Non-pigmented ciliary epithelial cell (primary cell): ENCODE data around the gene G3BP1.
"Not testable (repeated sequence)": the region's sequence is repeated elsewhere in the genome, so short reads cannot be mapped to it uniquely, and the experiment has no call there.

Experiments
- DNase-seq: peaks from one replicate; pipeline ENCODE4 v3.0.0-alpha.2; 2010; ENCODE audit warnings: low read depth

Gene G3BP1

DNA sequence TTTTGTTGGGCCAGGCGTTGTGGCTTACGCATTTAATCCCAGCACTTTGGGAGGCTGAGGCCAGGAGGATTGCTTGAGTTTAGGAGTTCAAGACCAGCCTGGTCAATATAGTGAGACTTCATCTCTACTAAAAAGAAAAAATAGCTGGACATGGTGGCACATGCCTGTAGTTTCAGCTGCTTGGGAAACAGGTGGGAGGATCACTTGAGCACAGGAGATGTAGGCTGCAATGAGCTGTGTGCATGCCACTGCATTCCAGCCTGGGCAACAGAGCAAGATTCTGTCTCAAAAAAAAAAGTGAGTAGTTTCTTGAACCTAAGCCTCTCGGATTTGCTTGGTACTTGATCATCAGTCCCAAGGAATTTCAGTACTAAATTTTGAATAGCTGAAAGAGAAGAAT is 26.9 kb downstream of the G3BP1 start:
- DNase-seq: no peak

DNA sequence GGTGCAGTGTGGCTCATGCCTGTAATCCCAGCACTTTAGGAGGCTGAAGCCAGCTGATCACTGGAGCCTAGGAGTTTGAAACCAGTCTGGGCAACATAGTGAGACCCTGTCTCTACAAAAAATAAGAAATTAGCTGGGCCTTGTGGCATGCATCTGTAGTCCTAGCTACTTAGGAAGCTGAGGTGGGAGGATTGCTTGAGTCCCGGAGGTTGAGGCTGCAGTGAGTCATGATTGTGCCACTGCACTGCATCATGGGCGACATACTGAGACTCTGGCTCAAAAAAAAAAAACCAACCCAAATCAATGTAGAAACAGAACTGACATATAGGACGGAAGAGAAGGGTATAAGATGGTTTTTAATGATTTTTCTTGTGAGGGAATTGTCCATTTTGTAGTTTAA is 27.7 kb downstream of the G3BP1 start:
- no peak for DNase-seq

DNA sequence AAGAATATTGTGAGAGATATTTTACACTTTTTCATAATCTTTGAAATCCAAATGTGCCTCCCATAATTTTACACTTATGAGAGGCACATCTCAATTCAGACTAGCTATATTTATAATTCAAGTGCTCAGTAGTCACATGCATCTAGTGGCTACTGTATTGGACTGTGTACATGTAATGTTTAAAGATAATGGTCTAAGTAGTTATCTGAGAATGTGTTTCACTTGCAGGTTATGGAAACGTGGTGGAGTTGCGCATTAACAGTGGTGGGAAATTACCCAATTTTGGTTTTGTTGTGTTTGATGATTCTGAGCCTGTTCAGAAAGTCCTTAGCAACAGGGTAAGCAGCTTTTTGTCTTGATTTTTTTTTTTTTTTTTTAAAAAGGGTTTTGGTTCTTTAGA is 28.8 kb downstream of the G3BP1 start:
- DNase-seq: no peak

DNA sequence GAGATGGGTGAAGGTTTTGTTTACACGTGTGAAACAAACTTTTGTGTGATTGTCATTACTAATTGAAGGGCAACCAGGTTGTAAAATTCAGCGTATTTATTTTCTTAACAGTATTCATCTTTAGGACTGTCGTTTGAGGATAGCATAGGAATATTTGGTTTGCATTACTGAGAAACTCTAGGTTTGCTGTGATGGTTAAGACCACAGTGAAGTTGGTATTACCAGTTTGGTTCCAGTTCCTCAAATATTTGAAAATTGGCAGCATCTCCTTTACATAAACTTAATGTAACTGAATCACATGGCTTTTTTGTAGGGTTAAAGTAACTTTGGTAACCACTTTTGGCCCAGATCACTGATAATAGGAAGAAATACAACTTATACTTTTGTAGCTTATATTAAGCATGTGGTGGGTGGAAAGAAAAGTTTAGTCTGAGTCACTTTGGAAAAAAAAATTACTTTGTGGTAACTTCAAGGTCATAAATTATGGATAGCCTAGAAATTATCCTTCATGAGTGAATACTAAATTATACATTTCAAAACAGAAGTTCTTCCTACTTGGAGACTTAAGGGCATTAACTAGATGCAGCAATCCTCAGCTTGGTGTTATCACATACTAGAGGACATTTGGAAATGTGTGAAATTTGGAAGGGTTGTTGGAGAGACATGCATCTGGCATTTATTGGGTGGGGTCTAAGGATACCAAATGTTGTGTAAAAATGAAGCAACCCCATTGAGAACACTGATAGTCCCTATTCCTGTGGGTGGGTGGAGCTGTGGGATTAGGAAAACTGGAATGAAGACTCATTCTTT is 33.9 kb downstream of the G3BP1 start:
- DNase-seq: no peak

DNA sequence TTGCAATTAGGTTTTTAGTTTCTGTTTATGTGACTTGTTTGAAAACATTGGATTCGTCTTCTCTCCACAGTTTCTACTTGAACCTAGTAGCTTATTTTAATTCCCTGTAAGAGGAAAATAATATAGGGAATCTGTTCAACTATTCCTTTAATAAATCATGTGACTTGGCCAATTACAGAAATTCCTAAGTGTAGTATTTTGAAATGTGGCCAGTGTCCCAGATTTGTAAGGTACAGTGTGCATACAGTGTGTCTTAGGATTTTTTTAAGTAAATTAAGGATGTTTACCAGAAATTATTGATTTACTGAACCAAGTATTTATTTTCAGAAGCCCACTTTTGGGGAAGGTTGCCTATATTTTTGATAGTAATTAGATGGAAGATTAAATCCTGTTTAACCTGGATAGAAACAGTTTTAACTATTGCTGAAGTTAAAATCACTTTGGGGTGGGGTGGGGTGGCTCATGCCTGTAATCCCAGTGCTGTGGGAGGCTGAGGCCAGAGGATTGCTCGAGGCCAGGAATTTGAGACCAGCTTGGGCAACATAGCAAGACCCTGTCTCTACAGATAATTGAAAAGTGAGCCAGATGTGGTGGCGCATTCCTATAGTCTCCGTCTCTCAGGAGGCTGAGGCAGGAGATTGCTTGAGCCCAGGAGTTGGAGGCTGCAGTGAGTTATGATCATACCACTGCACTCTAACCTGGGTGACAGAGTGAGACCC is 36.9 kb downstream of the G3BP1 start:
- no peak for DNase-seq

DNA sequence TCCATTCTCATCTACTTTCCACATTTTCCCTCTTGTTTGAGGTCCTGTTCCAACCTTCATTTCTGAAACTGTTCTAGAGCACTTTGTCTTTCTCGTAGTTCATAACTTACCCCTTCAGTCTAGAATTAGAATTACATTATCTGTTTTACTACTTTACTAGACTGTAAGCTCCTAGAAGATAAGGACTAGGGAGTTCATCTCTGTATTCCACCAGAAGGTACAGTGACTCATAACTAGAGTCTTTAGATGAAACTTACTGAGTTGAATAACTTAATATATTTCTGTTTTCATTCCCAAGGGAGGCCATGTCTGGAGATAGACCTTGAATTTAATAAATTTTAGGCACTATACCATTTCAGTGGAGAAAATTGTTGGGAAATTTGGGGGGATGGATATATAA is 38.7 kb downstream of the G3BP1 start:
- no peak for DNase-seq

DNA sequence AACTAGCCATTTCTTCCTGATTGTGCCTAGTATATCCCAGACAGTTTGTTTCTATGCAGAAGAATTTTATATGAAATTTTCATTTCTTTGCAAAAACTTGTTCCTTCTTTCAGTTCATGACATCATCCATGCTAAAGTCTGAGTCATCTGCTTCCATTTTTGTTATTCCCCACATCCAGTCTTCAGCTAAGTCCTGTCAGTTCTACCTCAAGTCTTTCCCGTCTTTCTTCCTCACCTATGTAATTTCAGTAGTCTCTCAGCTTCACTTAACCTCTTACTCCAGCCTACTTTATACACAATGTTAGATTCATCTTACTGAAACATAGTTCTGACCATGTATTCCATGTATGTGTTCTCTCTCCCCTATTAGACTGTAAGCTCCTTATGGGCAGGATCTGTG is 39.1 kb downstream of the G3BP1 start:
- DNase-seq: no peak

DNA sequence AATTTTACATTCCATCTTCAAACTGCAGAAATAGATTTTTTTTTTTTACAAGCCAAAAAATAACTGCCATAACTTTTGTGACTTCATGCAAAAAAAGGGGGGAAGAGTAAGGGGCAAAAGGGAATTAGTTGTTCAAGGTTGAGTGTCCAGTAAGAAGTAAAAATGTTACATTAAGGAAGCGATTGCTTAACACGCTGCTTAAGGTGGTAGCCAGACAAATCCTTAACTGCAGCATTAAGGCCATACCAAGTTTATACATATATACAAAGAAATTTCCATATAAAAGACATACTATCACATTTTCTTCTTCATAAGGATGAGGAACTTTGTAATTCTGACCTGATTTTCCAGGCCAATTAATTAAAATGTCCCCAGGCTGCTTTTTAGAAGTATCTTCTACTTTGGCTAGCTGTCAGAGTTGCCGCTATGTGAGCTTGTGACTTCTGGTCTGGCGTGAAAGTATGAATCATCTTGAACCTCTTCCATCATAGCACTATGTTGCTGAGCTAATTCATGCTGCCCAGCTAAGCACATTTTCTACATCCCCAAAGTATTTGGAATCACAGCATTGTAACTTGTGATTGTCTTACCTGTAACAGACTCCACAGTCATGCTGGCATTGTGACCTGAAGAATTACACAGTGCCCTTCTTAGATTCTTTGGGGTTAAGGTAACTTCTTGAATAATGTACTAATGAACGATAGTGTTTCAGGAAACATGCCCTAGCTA is 40.0 kb downstream of the G3BP1 start:
- no peak for DNase-seq

DNA sequence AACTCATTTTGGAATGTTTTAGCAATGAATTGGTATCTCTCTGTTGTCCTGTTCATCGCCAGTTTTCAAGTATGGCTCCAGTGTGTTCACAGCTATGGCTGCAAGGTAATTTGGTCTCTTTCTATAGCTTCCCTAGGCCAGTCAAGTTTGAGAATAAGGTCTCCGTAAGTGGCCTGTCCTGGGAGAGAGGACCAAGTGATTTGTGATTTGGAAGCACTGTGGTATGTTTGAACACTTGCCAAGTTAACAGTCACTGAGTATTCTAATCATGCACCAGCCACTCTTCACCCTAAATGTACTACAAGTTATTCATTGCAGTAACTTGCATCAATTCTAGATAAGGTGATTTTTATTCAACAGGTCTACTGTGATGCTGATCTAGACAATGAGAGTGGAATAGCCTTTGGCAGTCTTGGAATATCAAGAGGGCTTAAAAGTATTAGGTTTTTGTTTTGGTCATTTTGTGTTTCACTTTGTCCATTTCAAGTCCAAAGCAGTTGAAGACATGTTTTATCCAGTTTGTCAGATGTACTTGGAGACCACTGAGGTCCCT is 41.1 kb downstream of the G3BP1 start:
- no peak for DNase-seq

DNA sequence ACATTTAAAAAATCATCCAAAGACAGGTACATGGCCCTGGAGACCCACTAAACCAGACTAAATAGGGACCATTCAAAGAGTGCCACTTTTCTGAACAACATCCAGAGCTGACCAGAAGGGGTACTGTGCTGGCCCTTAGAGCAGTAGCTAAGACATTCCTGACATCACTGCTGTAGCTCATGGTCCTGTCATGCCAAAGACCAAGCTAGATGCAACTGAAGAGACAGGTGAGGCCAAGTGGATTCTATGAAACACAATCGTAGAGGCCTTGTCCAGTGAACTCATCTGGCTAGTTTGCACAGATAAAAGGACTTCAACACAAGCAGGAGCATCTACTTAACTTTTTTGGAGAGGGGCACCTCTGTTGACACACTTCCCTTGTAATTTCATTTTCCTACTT is 43.3 kb downstream of the G3BP1 start:
- DNase-seq: no peak

DNA sequence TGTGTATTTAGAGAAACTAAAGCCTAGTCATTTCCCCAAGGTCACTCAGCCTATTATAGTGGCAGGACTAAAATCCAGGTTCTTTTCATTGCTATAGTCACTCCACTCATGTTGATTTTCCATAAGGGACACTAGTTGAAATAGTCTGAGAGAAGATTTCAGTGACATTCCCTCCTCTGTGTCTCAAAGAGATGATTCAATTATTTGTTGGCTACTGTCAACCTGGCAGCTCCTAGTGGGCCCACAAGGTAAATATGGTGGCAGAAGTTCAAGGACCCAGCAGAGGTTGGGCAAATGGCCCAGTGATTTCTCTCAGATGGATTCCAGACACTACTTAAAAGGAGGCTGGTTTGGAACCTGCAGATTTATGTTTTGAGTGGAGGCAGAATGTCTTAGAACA is 48.1 kb downstream of the G3BP1 start:
- DNase-seq: no peak

DNA sequence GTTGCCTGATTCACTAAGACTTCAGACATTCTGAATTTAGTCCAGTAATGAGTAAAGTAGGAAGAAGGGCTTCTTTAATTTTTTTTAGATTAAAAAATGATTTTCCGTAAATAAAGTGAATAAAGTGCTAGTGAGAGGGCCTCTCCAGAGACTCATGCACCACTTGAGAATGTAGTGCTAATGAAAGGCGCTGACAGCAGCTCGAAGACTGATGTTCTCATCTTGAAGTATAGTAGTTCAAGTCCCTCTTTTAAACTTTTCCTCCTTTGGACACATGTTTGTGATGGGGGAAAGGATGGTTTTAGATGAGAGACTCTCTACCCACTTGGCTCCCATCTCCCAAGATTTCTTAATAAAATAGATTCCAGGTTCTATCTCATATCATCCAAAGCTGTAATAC is 48.5 kb downstream of the G3BP1 start:
- DNase-seq: no peak

DNA sequence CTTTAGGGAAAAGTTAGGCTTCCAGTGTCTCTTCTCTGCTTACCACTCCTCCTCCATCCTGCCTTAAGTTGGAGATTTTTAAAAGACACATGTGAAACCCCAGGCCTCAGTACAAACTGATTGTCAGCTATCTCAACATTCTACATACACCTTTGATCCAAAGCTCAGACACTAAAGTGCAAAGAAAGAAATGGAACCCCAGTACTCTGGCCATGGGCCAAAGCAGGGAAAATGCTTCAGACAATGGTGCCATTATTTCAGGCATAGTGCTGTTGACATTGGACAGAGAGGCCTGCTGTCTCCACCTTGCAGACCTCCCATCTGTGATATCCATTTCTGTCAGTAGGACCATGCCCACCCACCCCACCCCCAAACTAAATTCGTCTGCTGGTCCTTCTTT is 49.1 kb downstream of the G3BP1 start:
- no peak for DNase-seq

DNA sequence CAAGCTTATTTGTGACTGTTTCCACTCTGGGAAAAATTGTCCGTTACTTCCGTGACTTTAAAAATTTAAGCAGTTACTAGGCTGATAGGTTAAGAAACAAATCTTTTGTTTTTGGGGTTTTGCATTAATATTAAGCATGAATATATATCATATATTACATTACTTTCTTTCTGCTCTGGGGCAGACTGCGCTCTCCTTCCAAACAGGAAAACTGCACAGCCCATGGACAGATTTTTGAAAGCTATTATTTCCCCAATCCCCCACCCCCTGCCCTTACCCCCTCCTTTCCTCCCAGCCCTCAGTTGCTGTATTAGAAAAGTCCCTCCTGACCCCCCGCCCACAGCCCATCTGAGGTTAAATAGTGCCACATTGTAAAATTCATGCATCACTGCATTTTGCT is 50.4 kb downstream of the G3BP1 start:
- no peak for DNase-seq

DNA sequence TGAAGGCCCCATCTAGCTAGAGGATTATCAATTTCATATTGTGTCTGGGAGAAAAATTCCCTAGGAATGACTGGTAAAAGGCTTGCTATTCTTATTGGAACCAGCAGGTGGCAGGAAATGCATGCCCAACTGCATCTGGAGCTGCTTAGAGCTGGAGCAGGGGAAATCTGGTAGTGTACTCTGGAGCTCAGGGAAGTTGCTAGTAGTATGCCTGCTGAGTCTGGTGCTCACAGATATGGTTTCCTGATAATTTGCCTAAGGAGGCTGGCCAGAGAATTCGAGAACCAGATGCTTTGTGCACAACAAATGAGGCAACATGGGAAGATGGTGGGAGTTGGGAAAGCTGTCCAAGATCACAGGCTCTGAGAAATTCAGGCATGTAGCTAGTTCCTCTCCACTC is 53.7 kb downstream of the G3BP1 start:
- peak; percentile 35 for DNase-seq

DNA sequence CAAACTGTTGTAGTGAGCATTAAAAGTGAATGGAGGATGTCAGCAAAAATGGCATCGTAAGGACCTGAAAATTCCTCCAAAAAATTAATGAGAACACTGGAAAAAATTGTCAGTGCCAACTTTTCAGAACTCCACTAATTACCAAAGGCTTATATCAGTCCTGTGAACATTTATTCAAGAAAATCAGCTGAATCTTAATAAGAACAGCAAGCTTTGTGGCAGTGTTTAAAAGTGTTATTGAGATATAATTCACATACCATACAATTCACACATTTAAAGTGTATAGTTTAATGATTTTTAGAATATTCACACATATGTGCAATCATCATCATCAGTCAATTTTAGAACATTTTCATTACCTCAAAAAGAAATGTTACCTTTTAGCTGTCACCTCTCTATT is 57.6 kb downstream of the G3BP1 start:
- DNase-seq: no peak

DNA sequence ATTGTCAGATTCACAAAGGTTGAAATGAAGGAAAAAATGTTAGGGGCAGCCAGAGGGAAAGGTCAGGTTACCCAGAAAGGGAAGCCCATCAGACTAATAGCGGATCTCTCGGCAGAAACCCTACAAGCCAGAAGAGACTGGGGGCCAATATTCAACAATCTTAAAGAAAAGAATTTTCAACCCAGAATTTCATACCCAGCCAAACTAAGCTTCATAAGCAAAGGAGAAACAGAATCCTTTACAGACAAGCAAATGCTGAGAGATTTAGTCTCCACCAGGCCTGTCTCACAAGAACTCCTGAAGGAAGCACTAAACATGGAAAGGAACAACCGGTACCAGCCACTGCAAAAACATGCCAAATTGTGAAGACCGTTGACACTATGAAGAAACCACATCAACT is 61.1 kb downstream of the G3BP1 start:
- not testable (repeated sequence) for DNase-seq

DNA sequence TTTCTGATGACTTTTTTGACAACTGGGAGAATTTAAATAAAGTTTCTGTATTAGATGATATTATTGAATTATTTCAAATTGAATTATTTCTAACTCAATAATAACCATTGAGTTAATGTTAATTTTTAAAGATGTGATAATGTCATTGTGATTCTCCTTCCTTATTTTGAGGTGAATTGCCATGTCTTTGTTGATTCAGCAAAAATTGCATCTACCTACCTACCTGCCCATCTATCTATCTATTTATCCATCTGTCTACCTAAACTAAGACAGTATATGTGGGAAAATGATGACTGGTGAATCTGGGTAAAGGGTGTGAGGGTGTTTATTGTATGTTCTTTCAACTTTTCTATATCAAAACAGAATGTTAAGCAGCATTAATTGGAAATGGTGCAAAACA is 75.0 kb downstream of the G3BP1 start:
- DNase-seq: no peak

DNA sequence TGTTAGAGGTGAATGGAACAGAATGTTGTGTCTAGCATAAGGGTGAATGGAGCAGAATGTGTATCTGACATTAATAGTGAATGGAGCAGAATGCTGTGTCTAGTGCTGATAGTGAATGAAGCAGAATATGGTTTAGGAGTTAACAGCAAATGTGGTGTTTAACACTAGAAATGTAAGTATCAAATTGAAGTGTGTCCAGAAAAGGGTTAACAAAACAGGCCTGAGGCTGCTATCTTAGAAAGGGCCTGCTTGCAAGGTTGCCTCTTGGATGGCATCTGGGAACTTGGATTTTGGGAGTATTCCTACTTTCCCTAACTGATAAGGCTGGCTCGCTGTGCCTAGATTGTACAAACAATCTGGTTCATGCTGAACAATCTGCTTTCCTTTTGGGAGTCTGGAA is 76.1 kb downstream of the G3BP1 start:
- DNase-seq: no peak

DNA sequence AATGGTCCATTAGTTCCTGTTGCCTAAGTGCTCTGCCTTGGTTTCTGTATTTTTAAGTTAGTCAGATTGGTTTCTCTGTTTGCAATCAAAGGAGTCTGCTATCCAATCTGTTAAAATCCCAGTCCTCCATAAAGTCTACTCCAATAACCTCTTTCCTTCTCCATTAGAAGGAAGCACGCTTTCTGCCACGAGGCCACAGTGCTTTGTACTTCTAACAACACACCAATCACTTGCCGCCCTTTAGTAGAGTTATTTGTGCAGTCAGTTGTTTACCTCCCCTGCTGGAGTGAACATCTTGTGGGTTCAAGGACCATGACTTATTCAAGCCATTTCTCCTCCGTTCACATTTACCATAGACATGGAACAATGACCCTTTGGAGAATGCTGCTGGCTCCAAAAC is 83.9 kb downstream of the G3BP1 start:
- no peak for DNase-seq

DNA sequence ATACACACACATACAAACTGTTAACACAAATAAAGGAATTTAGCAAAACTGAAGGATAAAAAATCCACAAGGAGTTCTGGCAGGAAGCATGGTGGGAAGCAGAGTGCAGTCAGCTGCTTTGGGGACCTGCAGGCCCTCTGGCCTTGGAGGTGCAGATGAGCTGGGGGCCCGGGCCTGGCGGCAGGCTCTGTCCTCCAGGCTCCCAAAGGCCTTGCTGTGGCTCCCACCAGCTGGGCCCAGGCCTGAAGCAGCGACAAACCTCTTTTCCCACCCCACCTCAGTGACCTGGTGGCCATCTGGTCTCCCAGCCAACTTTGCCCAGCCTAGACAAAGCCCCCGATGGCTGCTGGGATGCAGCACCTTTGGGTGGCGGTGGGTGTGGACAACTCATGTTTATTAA is 85.1 kb downstream of the G3BP1 start:
- no peak for DNase-seq

DNA sequence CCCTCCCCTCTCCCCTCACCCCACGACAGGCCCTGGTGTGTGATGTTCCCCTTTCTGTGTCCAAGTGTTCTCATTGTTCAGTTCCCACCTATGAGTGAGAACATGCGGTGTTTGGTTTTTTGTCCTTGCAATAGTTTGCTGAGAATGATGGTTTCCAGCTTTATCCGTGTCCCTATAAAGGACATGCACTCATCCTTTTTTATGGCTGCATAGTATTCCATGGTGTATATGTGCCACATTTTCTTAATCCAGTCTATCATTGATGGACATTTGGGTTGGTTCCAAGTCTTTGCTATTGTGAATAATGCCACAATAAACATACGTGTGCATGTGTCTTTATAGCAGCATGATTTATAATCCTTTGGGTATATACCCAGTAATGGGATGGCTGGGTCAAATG is 89.1 kb downstream of the G3BP1 start:
- not testable (repeated sequence) for DNase-seq
